Measurements from ENCODE around the gene PTTG2.

- no peak for TF ChIP-seq CTCF (conservative IDR thresholded peaks at IDR 0.05; ENCODE audit: low read depth, low read length)
- no peak for TF ChIP-seq RCOR1 (IDR thresholded peaks at IDR 0.05; ENCODE audit: insufficient replicate concordance, low read length)
- no peak for TF ChIP-seq POLR2A (IDR thresholded peaks at IDR 0.05; ENCODE audit: low read depth, low read length)
- TF ChIP-seq MXI1 (IDR thresholded peaks at IDR 0.05; ENCODE audit: borderline replicate concordance, low read depth, low read length): no peak
- no peak for TF ChIP-seq USF2 (IDR thresholded peaks at IDR 0.05; ENCODE audit: low read depth, low read length)
- TF ChIP-seq RFX5 (IDR thresholded peaks at IDR 0.05; ENCODE audit: low read depth, low read length): no peak
- no peak for TF ChIP-seq RAD21 (IDR thresholded peaks at IDR 0.05; ENCODE audit: low read length)
- no peak for TF ChIP-seq CEBPB (IDR thresholded peaks at IDR 0.05; ENCODE audit: low read depth, low read length)
- no peak for TF ChIP-seq CHD1 (IDR thresholded peaks at IDR 0.05; ENCODE audit: low read depth, low read length)
- no peak for TF ChIP-seq FOS (IDR thresholded peaks at IDR 0.05; ENCODE audit: low read depth, low read length)
- no peak for TF ChIP-seq ELK1 (IDR thresholded peaks at IDR 0.05; ENCODE audit: borderline replicate concordance, low read depth, low read length)
- TF ChIP-seq SMC3 (IDR thresholded peaks at IDR 0.05; ENCODE audit: low read depth, low read length): no peak
- no peak for TF ChIP-seq MAFK (IDR thresholded peaks at IDR 0.05; ENCODE audit: low read depth, low read length)
Measured at GRCh38 chr4:37981425-37981824, 21.2 kb downstream of the PTTG2 start.
